NCI-H1417 (cell line): ENCODE measurements around the gene ADAMTS7.
A peak's percentile ranks its signal among the peaks of the same experiment; 100 is the strongest.
"Not testable (repeated sequence)": the region's sequence is repeated elsewhere in the genome, so short reads cannot be mapped to it uniquely, and the experiment has no call there.

ENCODE experiments used
- DNase-seq, 3 experiments: peaks; one replicate each; lab custom pipeline; 2025; lab: John Stamatoyannopoulos, UW

Gene ADAMTS7

DNA sequence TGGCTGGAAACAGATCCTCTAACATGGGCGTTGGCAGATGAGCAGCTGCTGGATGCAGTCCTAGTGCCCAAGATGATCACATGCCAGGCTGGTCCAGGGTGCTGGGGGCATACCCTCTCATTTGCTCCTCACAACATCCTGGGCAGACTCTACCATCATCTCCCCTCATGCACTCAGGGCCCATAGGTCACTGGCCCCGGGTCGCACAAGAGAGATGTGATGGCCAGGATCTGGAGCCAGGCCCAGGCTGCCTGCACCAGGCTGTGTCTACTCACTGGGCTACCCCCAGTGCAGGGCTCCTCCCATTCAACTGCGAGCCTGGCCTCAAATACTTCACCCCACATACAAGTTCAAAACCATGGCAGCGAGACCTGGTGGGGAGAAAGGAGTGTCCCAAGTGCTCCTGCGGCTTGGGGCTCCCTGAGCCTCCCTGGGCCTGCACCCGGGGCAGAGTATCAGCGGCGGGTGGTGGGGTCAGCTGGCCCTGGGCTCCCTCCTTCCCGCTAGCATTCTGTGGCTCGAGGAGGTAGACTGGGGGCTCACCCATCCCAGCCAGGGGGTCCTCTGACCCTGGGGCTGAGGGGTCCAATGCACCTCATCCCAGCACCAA is 32.0 kb downstream of the ADAMTS7 start:
- not testable (repeated sequence) for DNase-seq

GRCh38 chr15:78778422-78778821 is 32.8 kb downstream of the ADAMTS7 start:
- no peak for DNase-seq

DNA sequence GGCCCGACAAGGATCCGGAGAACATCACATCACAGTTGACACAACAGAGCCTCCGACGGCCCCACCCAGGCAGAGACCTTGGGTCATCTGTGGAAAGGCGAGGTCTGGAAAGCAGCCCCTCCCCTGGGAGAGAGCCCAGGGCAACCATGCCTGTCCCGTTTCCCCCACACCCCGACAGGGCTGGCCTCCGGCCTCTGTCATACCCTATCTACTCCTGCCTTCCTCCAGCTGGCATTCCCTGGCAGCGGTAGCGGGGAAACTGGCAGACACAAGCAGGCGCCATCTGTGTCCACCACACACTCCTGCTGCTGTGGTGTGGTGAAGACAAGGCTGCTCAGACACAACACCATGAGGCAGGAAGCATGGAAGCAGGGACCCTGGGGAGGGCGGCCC is 33.3 kb downstream of the ADAMTS7 start:
- DNase-seq: not testable (repeated sequence)

DNA sequence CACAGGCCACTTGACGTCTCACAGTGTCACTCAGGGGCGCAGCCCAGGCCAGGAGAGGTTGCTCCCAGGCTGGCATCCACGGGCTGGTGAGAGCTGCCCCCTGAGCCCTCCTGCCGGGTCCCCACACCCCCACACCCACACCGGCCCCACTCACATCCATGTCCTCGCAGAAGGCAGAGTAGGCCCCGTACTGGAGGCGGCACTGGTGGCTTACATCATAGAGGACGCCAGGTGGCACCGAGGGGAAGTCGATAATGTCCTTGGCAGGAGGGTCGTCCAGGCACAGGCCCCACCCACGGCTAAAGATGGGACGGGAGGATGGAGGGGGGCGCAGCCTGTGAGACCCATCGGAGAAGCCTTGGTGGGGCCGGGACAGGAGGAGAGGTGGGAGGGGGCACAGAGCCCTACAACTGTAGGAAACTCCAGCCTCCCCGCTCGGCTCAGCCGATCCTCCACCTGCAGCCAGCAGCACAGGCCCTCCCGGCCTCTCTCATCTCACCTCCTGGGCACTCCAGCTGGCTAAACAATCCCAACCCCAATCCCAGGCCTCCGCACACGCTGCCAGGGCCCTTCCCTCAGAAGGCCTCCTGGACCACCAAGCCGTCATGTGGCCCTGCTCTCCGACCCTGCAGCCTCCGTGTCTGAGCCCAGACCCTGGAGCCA is 33.8 kb downstream of the ADAMTS7 start:
- DNase-seq: not testable (repeated sequence)

- not testable (repeated sequence) for DNase-seq
Measured at GRCh38 chr15:78776046-78776925, 35.0 kb downstream of the ADAMTS7 start.

DNA sequence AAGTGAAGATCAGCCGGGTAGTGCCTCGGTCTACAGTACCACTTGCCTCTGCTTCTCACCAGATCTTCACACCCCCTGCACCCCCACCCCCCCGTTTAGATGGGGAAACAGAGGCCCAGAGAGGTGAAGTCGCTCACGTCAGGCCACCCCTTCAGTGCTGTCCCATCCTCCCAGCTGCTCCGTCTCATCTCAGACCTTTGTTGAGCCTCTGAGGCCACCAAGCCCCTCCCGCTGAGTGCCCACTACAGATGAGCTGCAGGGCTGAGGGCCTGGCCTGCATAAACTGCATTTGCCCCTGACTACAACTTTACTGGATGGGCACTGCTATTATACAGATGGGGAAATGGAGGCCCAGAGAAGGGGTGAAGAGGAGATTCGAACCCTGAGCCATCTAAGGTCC is 35.8 kb downstream of the ADAMTS7 start:
- DNase-seq: no peak

DNA sequence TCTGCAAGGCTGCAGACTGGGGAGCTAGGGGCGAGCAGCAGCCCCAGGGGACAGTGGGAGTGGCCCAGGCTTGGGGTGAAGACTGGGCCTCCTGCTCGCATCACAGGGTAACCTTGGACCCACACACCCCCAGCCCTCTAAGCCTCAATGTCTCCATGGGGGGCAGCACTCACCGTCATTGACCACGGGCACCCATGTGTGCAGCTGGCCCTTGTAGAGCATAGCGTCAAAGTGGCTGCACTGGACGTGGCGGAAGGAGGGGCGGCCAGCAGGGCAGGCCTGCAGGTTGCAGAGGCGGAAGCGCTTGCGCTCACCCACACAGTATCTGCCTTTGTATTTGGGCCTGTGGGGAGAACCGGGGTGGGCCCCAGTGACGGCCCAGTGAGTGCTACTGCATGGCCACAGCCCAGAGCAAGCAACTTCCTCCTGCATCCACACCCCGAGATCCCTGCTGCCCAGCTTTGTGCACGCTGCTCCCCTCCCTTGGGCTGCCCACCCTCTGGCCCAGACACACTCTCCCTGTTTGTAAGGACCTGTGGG is 36.7 kb downstream of the ADAMTS7 start:
- DNase-seq: not testable (repeated sequence)

GRCh38 chr15:78773765-78774450 is 37.4 kb downstream of the ADAMTS7 start:
- DNase-seq: not testable (repeated sequence)

DNA sequence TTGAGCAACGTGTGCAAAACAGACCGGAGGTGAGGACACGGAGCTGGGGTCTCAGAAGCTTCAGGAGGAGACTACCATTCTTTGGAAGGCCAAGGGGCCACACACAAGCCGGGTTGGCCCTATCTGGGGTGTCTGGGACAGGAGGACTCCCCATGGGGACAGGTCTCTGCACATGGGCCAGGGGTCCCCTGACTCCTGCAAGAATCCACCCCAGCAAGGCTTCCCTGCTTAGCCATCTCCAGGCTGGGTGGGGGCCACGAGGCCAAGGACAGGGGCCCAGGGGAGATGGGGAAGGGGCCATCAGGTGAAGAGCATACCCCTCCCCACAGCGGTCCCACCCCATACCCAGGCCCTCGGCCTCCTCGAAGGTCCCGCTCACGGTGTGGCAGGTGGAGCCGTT is 38.5 kb downstream of the ADAMTS7 start:
- DNase-seq: no peak

DNA sequence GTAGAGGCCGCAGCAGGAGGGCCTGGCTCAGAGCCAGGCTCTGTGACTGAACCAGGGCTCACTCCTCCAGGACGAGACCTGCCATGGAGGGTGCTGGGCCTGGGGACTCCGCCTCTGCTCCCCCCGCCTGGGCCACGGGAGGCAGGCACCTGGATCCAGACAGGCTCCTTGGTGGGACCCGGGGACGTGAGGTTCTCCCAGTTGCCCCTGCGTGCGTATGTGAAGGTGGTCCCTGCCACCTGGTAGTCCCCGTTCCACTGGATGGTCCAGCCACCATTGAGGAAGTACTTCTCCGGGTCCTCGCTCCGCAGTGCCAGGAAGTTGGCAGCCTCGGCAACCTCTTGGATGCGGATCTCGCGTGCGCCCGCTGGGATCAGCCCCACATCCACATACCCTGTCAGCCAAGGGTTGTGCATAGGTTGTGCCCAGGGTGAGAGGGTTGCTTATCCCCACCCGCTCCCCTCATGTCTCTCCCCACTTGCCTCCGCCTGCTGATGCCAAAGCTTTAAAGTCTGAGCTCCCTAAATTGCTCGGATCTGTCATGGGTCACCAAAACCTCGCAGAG is 39.7 kb downstream of the ADAMTS7 start:
- DNase-seq: not testable (repeated sequence)

DNA sequence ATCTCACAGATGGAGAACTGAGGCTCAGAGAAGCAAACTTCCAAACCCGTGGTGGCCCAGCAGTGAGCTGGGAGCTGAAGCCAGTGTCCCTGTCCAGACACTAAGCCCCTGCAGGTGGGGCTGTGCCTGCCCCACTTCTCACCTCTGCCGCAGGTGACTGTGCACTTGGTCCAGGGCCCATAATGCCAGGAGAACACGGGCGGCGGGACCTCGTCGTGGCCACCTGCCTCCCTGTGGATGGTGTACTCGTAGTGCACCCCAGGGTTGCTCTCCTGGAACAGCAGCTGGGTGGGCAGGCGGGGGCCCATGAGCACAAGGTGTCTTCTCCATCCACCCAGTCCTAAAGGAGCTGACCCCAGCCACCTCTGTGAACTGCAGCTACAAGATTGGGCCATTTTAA is 40.2 kb downstream of the ADAMTS7 start:
- not testable (repeated sequence) for DNase-seq

DNA sequence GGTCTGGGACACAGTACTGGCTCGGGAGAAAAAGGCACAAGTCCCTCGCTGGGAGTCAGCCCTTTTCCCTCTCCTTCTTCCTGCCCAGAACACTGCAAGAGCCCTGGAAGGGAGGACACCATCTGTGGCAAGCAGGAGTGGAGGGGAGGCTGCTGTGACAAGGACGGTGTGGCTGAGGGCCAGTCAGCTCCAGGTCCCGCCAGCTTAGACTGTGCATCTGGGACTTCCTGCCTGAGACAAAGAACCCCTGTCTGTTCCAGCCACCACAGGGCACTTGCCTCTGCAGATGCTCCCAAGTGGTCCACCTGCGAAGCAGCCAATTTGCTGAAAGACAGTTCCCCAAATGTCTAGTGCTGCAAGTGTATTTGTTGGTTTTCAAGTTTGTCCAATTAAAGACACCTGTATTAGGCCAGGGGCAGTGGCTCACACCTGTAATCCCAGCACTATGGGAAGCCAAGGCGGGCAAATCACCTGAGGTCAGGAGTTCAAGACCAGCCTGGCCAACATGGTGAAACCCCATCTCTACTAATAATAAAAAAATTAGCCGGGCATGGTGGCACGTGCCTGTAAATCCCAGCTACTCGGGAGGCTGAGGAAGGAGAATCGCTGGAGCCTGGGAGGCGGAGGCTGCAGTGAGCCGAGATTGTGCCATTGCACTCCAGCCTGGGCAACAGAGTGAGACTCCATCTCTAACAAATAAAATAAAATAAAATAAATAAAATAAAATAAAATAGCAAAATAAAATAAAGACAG is 41.6 kb downstream of the ADAMTS7 start:
- DNase-seq: not testable (repeated sequence)

DNA sequence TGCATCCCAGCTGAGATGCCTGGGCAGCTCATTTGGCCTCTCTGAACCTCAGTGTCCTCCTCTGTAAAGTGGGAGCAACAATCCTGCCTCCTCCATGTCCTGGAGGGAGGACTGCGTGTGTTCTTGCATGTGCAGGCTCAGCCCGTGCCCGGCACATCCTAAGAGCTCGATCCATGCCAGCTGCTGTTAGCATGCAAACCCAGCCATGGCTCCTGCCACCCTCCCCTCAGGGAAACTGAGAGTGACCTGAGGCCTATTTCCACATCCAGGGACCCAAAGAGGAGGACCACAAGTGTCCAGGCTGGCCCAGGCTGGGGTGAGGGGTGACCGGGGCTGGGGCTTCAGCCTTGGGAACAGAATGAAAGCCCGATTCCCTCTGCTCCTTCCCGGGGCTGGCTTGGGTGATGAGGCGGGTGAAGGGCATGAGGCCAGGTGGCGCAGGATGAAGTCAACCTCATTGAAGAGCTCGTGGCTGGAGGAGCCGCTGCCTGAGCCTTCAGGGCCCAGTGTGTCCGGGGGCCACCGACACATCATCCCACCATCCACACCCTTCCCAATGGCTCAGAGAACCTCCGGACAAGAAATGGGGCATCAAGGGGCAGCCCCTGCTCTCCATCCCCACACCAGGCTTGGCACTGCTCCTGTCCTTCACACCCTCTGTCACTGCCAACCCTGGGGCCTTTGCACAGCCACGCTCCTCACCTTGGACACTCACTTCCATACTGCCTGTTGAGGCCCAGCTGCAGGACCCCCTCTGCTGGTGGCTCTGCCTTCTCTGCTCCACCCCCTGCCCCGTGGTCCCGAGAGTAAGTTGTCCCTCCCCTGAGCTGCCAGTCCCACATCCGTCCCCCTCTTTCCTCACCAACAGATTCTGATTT is 42.5 kb downstream of the ADAMTS7 start:
- DNase-seq: no peak

DNA sequence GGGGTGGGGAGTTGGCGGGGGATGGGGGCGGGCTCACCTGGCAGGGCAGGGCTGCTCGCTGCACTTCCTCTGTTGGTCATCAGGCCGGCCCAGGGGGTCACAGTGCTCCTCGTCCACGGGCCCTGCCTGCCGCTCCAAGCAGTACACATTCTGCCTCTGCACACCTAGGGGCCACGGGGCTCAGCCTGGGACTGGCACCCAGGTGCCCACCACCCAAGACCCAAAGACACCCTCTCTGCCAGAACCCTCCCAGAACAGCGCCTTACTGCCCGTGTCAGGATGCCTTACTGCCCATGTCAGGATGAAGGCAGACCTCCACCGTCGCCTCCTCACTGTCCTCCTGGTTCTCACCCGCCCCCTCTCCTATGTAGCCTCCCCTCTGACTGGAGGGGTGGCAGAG is 43.2 kb downstream of the ADAMTS7 start:
- no peak for DNase-seq

DNA sequence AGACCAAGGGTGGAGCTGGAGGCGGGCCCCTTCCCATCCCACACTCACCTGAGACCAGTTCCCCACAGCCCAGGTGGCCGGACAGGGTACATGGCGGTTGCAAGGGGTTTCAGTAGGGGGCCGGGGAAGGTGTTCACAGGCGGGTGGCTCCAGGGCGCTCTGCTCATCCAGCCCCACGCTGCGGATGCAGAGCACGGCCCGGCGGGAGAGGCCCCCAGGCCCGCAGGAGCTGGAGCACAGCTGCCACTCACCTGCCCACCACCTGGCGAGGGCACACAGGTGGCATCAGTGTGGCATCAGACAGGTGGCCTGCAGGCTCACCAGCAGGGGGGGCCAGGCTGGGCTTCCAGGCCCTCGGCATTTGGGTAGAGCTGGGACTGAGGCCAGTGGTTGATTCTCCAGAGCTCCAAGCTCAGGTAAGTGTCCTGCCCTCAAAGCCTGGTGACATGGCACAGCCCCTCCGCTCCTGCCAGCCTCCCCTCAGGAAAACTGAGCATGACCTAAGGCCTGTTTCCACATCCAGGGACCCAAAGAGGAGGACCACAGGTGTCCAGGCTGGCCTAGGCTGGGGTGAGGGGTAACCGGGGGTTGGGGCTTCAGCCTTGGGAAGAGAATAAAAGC is 43.8 kb downstream of the ADAMTS7 start:
- DNase-seq: peak in 2 of 3 experiments; percentile 48 to 53

GRCh38 chr15:78766641-78767071 is 44.6 kb downstream of the ADAMTS7 start:
- not testable (repeated sequence) for DNase-seq

DNA sequence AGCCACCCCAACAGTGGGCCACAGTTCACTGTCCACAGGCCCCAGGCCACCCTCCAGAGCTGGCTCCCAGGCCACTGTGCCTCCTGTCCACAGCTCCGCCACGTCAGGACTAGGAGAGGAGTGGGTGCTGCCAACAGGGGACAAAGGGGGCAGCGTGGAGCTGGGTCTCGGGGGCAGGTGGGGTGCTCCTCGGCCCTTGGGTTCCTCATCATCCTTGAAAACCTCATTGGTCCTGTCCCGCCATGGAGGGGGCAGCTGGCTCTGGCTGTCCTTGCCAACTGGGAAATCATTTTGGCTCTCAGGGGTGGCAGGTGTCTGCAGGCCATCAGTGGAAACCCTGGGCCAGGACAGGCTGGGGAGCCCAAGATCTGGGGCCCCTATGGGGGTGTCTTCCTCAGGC is 45.2 kb downstream of the ADAMTS7 start:
- no peak for DNase-seq

DNA sequence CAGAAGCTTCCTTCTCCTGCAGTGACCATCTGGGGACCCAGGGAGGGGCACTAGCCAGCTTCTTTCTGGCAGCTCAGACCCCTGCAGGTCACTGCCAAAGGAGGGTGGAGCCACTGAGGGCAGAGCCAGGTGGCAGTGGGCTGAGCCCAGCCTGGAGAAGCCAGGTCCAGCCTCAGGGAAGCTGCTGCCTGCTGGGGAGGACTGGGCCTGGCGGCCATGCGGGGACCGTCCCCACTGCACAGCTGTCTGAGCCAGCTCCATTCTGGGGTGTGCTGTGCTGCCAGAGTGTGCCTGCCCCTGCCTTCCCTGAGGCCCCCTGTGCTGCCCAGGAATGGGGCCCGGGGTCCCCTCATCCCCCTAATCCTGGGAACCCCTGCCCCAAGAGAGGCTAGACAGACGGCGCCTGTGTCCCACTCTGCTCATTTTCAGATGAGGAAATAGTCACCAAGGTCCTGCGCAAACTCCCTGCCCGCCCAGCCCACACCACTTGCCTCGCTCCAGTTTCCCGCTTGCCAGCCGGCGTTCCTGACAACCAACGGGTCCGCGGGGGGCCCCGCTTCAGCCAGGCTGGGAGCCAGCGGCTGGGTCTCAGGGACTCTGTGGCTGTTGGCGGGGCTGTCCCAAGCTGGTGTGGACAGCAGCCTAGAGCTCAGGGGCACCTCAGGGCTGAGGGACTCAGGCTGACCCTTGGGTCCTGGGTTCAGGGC is 46.0 kb downstream of the ADAMTS7 start:
- not testable (repeated sequence) for DNase-seq
